Naive thymus-derived CD4-positive, alpha-beta T cell (primary cell): ENCODE measurements around the gene ANAPC4. TPM values are rescaled to one million over a fixed set of nuclear protein-coding genes. Genes with fewer than 3 reads are reported as not detected.

Experiments
- ATAC-seq: fragments of 150-1000 bp; cut with Tn5 transposase; 2 replicates; pipeline ENCODE4 v1.10.0; 2021; ENCODE audit warnings: mild to moderate bottlenecking, moderate library complexity
- CTCF ChIA-PET: fragments of 350-600 bp; sonication (Branson Sonifier 250); formaldehyde crosslinking; loops from one replicate; lab custom pipeline; 2021; ENCODE audit warnings: antibody characterized with exemption; lab: Charles Lee
- POLR2A ChIA-PET: fragments of 350-600 bp; sonication (Branson Sonifier 250); formaldehyde crosslinking; loops from one replicate; lab custom pipeline; 2021; ENCODE audit warnings: antibody characterized with exemption, inconsistent platforms; lab: Charles Lee
- DNase-seq, 9 donors: peaks; one replicate each; pipeline versions ENCODE4 v3.0.0 to v3.0.0-alpha.2; 2020 to 2022; ENCODE audit warnings: mixed read lengths in 1 of 9
- H3K27ac ChIP-seq: one replicate; pipeline ENCODE4 v1.7.0; 2013; ENCODE audit warnings: mild to moderate bottlenecking, low read depth, low read length, moderate library complexity
- H3K27me3 ChIP-seq, 2 donors: one replicate each; pipeline ENCODE4 v1.7.0; 2013; ENCODE audit warnings: low read length in 2 of 2, mild to moderate bottlenecking in 2 of 2, moderate library complexity in 2 of 2; ENCODE audit not compliant: control insufficient read depth in 2 of 2, insufficient read depth in 2 of 2
- H3K36me3 ChIP-seq, 3 experiments: 1 replicate in 2 of 3; 2 replicates in 1 of 3; pipeline ENCODE4 v1.7.0; 2013; ENCODE audit warnings: low read length in 3 of 3, mild to moderate bottlenecking in 3 of 3, moderate library complexity in 1 of 3; ENCODE audit not compliant: insufficient read depth in 3 of 3, control insufficient read depth in 2 of 3
- H3K4me1 ChIP-seq, 2 donors: one replicate each; pipeline ENCODE4 v1.7.0; 2013; ENCODE audit warnings: low read length in 2 of 2, mild to moderate bottlenecking in 2 of 2, moderate library complexity in 1 of 2; ENCODE audit not compliant: control insufficient read depth in 2 of 2, insufficient read depth in 2 of 2
- H3K4me3 ChIP-seq: 2 replicates; pipeline ENCODE4 v1.7.0; 2013; ENCODE audit warnings: mild to moderate bottlenecking, low read length
- H3K9me3 ChIP-seq, 3 experiments: 1 replicate in 2 of 3; 2 replicates in 1 of 3; pipeline ENCODE4 v1.7.0; 2013; ENCODE audit warnings: low read length in 3 of 3; ENCODE audit not compliant: control insufficient read depth in 2 of 3
- H3K27ac Mint-ChIP-seq, 9 donors: one replicate each; pipeline ENCODE4 v1.8.0; 2020 to 2022; ENCODE audit warnings: mixed read lengths in 9 of 9, mild to moderate bottlenecking in 8 of 9, moderate library complexity in 5 of 9, inconsistent platforms in 2 of 9
- H3K27me3 Mint-ChIP-seq, 5 donors: one replicate each; pipeline ENCODE4 v1.8.0; 2021 to 2022; ENCODE audit warnings: mixed read lengths in 5 of 5, mild to moderate bottlenecking in 1 of 5
- H3K36me3 Mint-ChIP-seq, 5 donors: one replicate each; pipeline ENCODE4 v1.8.0; 2020 to 2022; ENCODE audit warnings: mixed read lengths in 5 of 5, mild to moderate bottlenecking in 3 of 5, inconsistent platforms in 1 of 5
- H3K4me1 Mint-ChIP-seq, 7 donors: one replicate each; pipeline ENCODE4 v1.8.0; 2020 to 2022; ENCODE audit warnings: mixed read lengths in 7 of 7, mild to moderate bottlenecking in 3 of 7, inconsistent platforms in 1 of 7
- H3K4me3 Mint-ChIP-seq, 10 donors: one replicate each; pipeline ENCODE4 v1.8.0; 2020 to 2022; ENCODE audit warnings: mild to moderate bottlenecking in 10 of 10, mixed read lengths in 10 of 10, moderate library complexity in 6 of 10, inconsistent platforms in 2 of 10
- H3K9me3 Mint-ChIP-seq, 11 donors: one replicate each; pipeline ENCODE4 v1.8.0; 2020 to 2022; ENCODE audit warnings: mixed read lengths in 11 of 11, mild to moderate bottlenecking in 4 of 11, inconsistent platforms in 1 of 11, moderate library complexity in 1 of 11
- intact Hi-C, 2 donors: fragments of 100-400 bp; cut with micrococcal nuclease; formaldehyde crosslinking; loops; one replicate each; pipeline ENCODE4 v1.15.1; 2023
- polyA plus RNA-seq, 2 donors: library from polyadenylated mRNA; unstranded; fragments of 300-500 nt; fragmentation: Illumina TruSeq; gene quantifications; one replicate each; pipeline ENCODE4 v1.2.3, GENCODE V29; 2021
- total RNA-seq, 6 experiments: library from RNA in 5 of 6; stranded (reverse) in 5 of 6; gene quantifications; 1 replicate in 5 of 6; 2 replicates in 1 of 6; pipeline ENCODE4 v1.2.3 and lab custom pipeline; 2021 to 2026

Gene ANAPC4
- total and polyA plus RNA-seq, 7 experiments from 2014 or later = 19.0 to 55.3 (median 49.9) TPM

GRCh38 chr4:25424539-25425228 is 47.6 kb downstream of the ANAPC4 start:
- CTCF ChIA-PET = no interaction called here
- peaks cover 0 to 25% (median 0%) of the 10 kb centered on the region in 5 donors for H3K36me3 Mint-ChIP-seq

GRCh38 chr4:25425361-25425760 is 48.3 kb downstream of the ANAPC4 start:
- ChIA-PET CTCF (no interaction called here), POLR2A (no interaction called here)
- H3K36me3 Mint-ChIP-seq = peaks cover 0 to 24% (median 0%) of the 10 kb centered on the region in 5 donors
- H3K27ac Mint-ChIP-seq = no peak overlapping the region
- DNase-seq (no peak), ATAC-seq (no peak)
- Histone ChIP-seq H3K4me3 (no peak overlapping the region), H3K9me3 (no peaks in the 10 kb centered on the region), H3K36me3 (no peaks in the 10 kb centered on the region), H3K27ac (no peak overlapping the region), H3K4me1 (no peaks in the 10 kb centered on the region), H3K27me3 (no peaks in the 10 kb centered on the region)
- intact Hi-C loops = no loop called here
- H3K27me3 Mint-ChIP-seq = no peaks in the 10 kb centered on the region
- peaks cover 0 to 5% (median 0%) of the 10 kb centered on the region in 11 donors for H3K9me3 Mint-ChIP-seq
- no peak overlapping the region for H3K4me3 Mint-ChIP-seq
- no peaks in the 10 kb centered on the region for H3K4me1 Mint-ChIP-seq

More at GRCh38 chr4:25424539-25425228, 47.6 kb downstream of the ANAPC4 start:
- Histone ChIP-seq H3K27me3 (no peaks in the 10 kb centered on the region), H3K36me3 (no peaks in the 10 kb centered on the region), H3K4me1 (no peaks in the 10 kb centered on the region), H3K4me3 (no peak overlapping the region), H3K9me3 (no peaks in the 10 kb centered on the region), H3K27ac (no peak overlapping the region)
- ATAC-seq (no peak), DNase-seq (no peak)
- H3K9me3 Mint-ChIP-seq = peaks cover 0 to 5% (median 0%) of the 10 kb centered on the region in 11 donors
- intact Hi-C loops = no loop called here
- H3K27ac Mint-ChIP-seq = no peak overlapping the region
- no peak overlapping the region for H3K4me3 Mint-ChIP-seq
- POLR2A ChIA-PET = no interaction called here
- H3K4me1 Mint-ChIP-seq = no peaks in the 10 kb centered on the region
- H3K27me3 Mint-ChIP-seq = no peaks in the 10 kb centered on the region

- no peaks in the 10 kb centered on the region for H3K36me3 ChIP-seq
- Mint-ChIP-seq H3K27ac (no peak overlapping the region), H3K36me3 (peaks cover 0 to 14% (median 5%) of the 10 kb centered on the region in 5 donors), H3K9me3 (peaks cover 0 to 5% (median 0%) of the 10 kb centered on the region in 11 donors), H3K27me3 (no peaks in the 10 kb centered on the region), H3K4me3 (no peak overlapping the region), H3K4me1 (no peaks in the 10 kb centered on the region)
- no peak overlapping the region for H3K27ac ChIP-seq
- no peaks in the 10 kb centered on the region for H3K9me3 ChIP-seq
- no peak for DNase-seq
- CTCF ChIA-PET = no interaction called here
- intact Hi-C loops = no loop called here
- no peaks in the 10 kb centered on the region for H3K4me1 ChIP-seq
- POLR2A ChIA-PET = no interaction called here
- no peak overlapping the region for H3K4me3 ChIP-seq
- no peaks in the 10 kb centered on the region for H3K27me3 ChIP-seq
- no peak for ATAC-seq
Observed at GRCh38 chr4:25427871-25428270, 50.8 kb downstream of the ANAPC4 start.

GRCh38 chr4:25430630-25431029 is 53.6 kb downstream of the ANAPC4 start:
- H3K27me3 ChIP-seq = no peaks in the 10 kb centered on the region
- no peak for ATAC-seq
- Mint-ChIP-seq H3K36me3 (peaks cover 0 to 21% (median 5%) of the 10 kb centered on the region in 5 donors), H3K4me3 (no peak overlapping the region), H3K27ac (no peak overlapping the region), H3K27me3 (no peaks in the 10 kb centered on the region), H3K4me1 (no peaks in the 10 kb centered on the region), H3K9me3 (peaks cover 0 to 5% (median 0%) of the 10 kb centered on the region in 11 donors)
- ChIA-PET POLR2A (no interaction called here), CTCF (no interaction called here)
- no peak overlapping the region for H3K27ac ChIP-seq
- no peaks in the 10 kb centered on the region for H3K36me3 ChIP-seq
- no peaks in the 10 kb centered on the region for H3K9me3 ChIP-seq
- intact Hi-C loops = no loop called here
- DNase-seq = no peak
- no peak overlapping the region for H3K4me3 ChIP-seq
- H3K4me1 ChIP-seq = no peaks in the 10 kb centered on the region

- Mint-ChIP-seq H3K27me3 (no peaks in the 10 kb centered on the region), H3K36me3 (peaks cover 0 to 18% (median 6%) of the 10 kb centered on the region in 5 donors), H3K27ac (no peak overlapping the region), H3K4me3 (no peak overlapping the region), H3K4me1 (no peaks in the 10 kb centered on the region), H3K9me3 (peaks cover 0 to 10% (median 5%) of the 10 kb centered on the region in 11 donors)
- Histone ChIP-seq H3K27me3 (no peaks in the 10 kb centered on the region), H3K4me3 (no peak overlapping the region), H3K27ac (no peak overlapping the region), H3K9me3 (peaks cover 0 to 5% (median 0%) of the 10 kb centered on the region in 3 experiments), H3K4me1 (no peaks in the 10 kb centered on the region), H3K36me3 (no peaks in the 10 kb centered on the region)
- ATAC-seq (no peak), DNase-seq (no peak)
- CTCF ChIA-PET = interaction anchor here (0.6 kb wide), 2 partner anchors 47 to 941 kb away, joined by 3 read pairs; no protein-coding TSS in a partner anchor
- POLR2A ChIA-PET = no interaction called here
- intact Hi-C loops = no loop called here
Observed at GRCh38 chr4:25433966-25434827, 57.1 kb downstream of the ANAPC4 start.

GRCh38 chr4:25437926-25438325 is 60.9 kb downstream of the ANAPC4 start:
- Mint-ChIP-seq H3K27me3 (no peaks in the 10 kb centered on the region), H3K36me3 (peaks cover 0 to 13% (median 6%) of the 10 kb centered on the region in 5 donors), H3K9me3 (peaks cover 0 to 18% (median 7%) of the 10 kb centered on the region in 11 donors), H3K4me3 (no peak overlapping the region), H3K27ac (no peak overlapping the region), H3K4me1 (peaks cover 0 to 7% (median 0%) of the 10 kb centered on the region in 7 donors)
- no peak overlapping the region for H3K4me3 ChIP-seq
- no peak for ATAC-seq
- no peaks in the 10 kb centered on the region for H3K27me3 ChIP-seq
- intact Hi-C loops = no loop called here
- H3K4me1 ChIP-seq = no peaks in the 10 kb centered on the region
- CTCF ChIA-PET = no interaction called here
- POLR2A ChIA-PET = no interaction called here
- H3K27ac ChIP-seq = no peak overlapping the region
- H3K9me3 ChIP-seq = peaks cover 0 to 6% (median 0%) of the 10 kb centered on the region in 3 experiments
- H3K36me3 ChIP-seq = no peaks in the 10 kb centered on the region
- no peak for DNase-seq
